Loucy (cell line): ENCODE results near the gene ADAMTS10.

Experiments
- EZH2phosphoT487 ChIP-seq: fragments of 200-600 bp; IDR thresholded peaks from 2 replicates; pipeline ENCODE4 v1.6.1; 2018; ENCODE audit warnings: antibody characterized with exemption, mild to moderate bottlenecking, moderate library complexity, borderline replicate concordance
- TF ChIP-seq, protein P1 (sequence below): fragments of 200-600 bp; sonication (generic); conservative IDR thresholded peaks from 2 replicates; pipeline ENCODE4 v1.5.1; 2014; ENCODE audit warnings: mild to moderate bottlenecking, antibody characterized with exemption, low read length

DNA sequence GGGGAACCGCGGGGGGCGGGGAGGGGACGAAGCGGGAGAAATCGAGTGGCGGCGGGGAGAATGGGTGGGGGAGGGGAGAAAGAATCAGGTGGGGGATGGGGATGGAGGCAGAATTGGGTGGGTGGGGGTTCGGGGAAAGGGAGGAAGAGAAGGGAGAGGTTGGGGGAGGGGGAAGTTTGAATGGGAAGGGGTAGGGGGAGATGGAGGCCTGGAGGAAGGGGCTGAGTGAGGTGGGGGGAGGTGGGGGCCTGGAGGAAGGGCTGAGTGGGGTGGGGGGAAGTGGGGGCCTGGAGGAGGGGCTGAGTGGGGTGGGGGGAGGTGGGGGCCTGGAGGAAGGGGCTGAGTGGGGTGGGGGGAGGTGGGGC, 403 bp upstream of the ADAMTS10 start:
- TF ChIP-seq, protein P1, sequence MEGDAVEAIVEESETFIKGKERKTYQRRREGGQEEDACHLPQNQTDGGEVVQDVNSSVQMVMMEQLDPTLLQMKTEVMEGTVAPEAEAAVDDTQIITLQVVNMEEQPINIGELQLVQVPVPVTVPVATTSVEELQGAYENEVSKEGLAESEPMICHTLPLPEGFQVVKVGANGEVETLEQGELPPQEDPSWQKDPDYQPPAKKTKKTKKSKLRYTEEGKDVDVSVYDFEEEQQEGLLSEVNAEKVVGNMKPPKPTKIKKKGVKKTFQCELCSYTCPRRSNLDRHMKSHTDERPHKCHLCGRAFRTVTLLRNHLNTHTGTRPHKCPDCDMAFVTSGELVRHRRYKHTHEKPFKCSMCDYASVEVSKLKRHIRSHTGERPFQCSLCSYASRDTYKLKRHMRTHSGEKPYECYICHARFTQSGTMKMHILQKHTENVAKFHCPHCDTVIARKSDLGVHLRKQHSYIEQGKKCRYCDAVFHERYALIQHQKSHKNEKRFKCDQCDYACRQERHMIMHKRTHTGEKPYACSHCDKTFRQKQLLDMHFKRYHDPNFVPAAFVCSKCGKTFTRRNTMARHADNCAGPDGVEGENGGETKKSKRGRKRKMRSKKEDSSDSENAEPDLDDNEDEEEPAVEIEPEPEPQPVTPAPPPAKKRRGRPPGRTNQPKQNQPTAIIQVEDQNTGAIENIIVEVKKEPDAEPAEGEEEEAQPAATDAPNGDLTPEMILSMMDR: no peak
- no peak for TF ChIP-seq EZH2phosphoT487
